H9 (cell line): ENCODE measurements around the gene PITRM1. TPM values are rescaled to one million over a fixed set of nuclear protein-coding genes. Genes with fewer than 3 reads are reported as not detected.

Experiments
- DNase-seq: peaks from one replicate; pipeline ENCODE4 v3.0.0-alpha.2; 2017
- H2AFZ ChIP-seq: one replicate; pipeline ENCODE4 v1.6.1; 2013; ENCODE audit warnings: mild to moderate bottlenecking, low read length, control low read depth, moderate library complexity
- H2AK5ac ChIP-seq: 2 replicates; pipeline ENCODE4 v1.6.1; 2013; ENCODE audit warnings: low read length, control low read depth, mixed read lengths; ENCODE audit not compliant: insufficient read length
- H2BK120ac ChIP-seq: one replicate; pipeline ENCODE4 v1.6.1; 2013; ENCODE audit warnings: low read depth, mild to moderate bottlenecking, low read length, control low read depth, inconsistent platforms; ENCODE audit not compliant: poor library complexity, severe bottlenecking
- H2BK12ac ChIP-seq: 2 replicates; pipeline ENCODE4 v1.6.1; 2013; ENCODE audit warnings: low read length, control low read depth, mixed read lengths, low read depth; ENCODE audit not compliant: insufficient read length
- H2BK15ac ChIP-seq: 2 replicates; pipeline ENCODE4 v1.6.1; 2013; ENCODE audit warnings: low read depth, low read length, control low read depth
- H2BK20ac ChIP-seq: one replicate; pipeline ENCODE4 v1.6.1; 2013; ENCODE audit warnings: low read depth, mild to moderate bottlenecking, low read length, control low read depth, inconsistent platforms; ENCODE audit not compliant: poor library complexity, severe bottlenecking
- H2BK5ac ChIP-seq: 2 replicates; pipeline ENCODE4 v1.6.1; 2013; ENCODE audit warnings: low read length, control low read depth, mixed read lengths; ENCODE audit not compliant: insufficient read length
- H3K14ac ChIP-seq: 2 replicates; pipeline ENCODE4 v1.6.1; 2013; ENCODE audit warnings: low read length, control low read depth; ENCODE audit not compliant: insufficient read depth
- H3K18ac ChIP-seq: 2 replicates; pipeline ENCODE4 v1.6.1; 2013; ENCODE audit warnings: low read depth, mild to moderate bottlenecking, mixed read lengths, low read length, control low read depth; ENCODE audit not compliant: insufficient read length
- H3K23ac ChIP-seq: 2 replicates; pipeline ENCODE4 v1.6.1; 2013; ENCODE audit warnings: low read length, control low read depth, mixed read lengths, low read depth; ENCODE audit not compliant: insufficient read length
- H3K23me2 ChIP-seq: 2 replicates; pipeline ENCODE4 v1.6.1; 2013; ENCODE audit warnings: low read depth, mild to moderate bottlenecking, mixed read lengths, low read length, control low read depth; ENCODE audit not compliant: insufficient read length, poor library complexity, severe bottlenecking
- H3K27ac ChIP-seq: 2 replicates; pipeline ENCODE4 v1.5.1; 2013; ENCODE audit warnings: low read length, control low read depth, mixed read lengths, low read depth; ENCODE audit not compliant: insufficient read length
- H3K27me3 ChIP-seq: 2 replicates; pipeline ENCODE4 v1.6.1; 2013; ENCODE audit warnings: low read length, control low read depth, inconsistent platforms; ENCODE audit not compliant: insufficient read depth
- H3K4ac ChIP-seq: 2 replicates; pipeline ENCODE4 v1.6.1; 2013; ENCODE audit warnings: low read depth, mild to moderate bottlenecking, control low read depth, inconsistent platforms, low read length, moderate library complexity
- H3K4me1 ChIP-seq: 2 replicates; pipeline ENCODE4 v1.6.1; 2013; ENCODE audit warnings: low read length, control low read depth, inconsistent platforms; ENCODE audit not compliant: insufficient read depth
- H3K4me2 ChIP-seq: 2 replicates; pipeline ENCODE4 v1.6.1; 2013; ENCODE audit warnings: low read length, control low read depth, mixed read lengths; ENCODE audit not compliant: insufficient read length, insufficient read depth
- H3K56ac ChIP-seq: 2 replicates; pipeline ENCODE4 v1.6.1; 2013; ENCODE audit warnings: low read depth, mild to moderate bottlenecking, mixed read lengths, low read length, control low read depth; ENCODE audit not compliant: insufficient read length
- H3K79me1 ChIP-seq: 2 replicates; pipeline ENCODE4 v1.6.1; 2013; ENCODE audit warnings: low read depth, mild to moderate bottlenecking, moderate library complexity, low read length, control low read depth, inconsistent platforms; ENCODE audit not compliant: insufficient read depth, poor library complexity, severe bottlenecking
- H3K79me2 ChIP-seq: 2 replicates; pipeline ENCODE4 v1.6.1; 2013; ENCODE audit warnings: low read length, control low read depth, inconsistent platforms; ENCODE audit not compliant: insufficient read depth
- H3K9ac ChIP-seq: 2 replicates; pipeline ENCODE4 v1.6.1; 2013; ENCODE audit warnings: low read length, control low read depth, mixed read lengths; ENCODE audit not compliant: insufficient read length; ENCODE audit errors: extremely low read depth
- H3K9me3 ChIP-seq: one replicate; pipeline ENCODE4 v1.6.1; 2013; ENCODE audit warnings: low read depth, low read length, inconsistent platforms; ENCODE audit not compliant: control insufficient read depth
- H3T11ph ChIP-seq: one replicate; pipeline ENCODE4 v1.6.1; 2013; ENCODE audit warnings: mild to moderate bottlenecking, low read length, control low read depth, inconsistent platforms
- H4K20me1 ChIP-seq: one replicate; pipeline ENCODE4 v1.6.1; 2013; ENCODE audit not compliant: control insufficient read depth, insufficient read length, insufficient read depth
- H4K5ac ChIP-seq: 2 replicates; pipeline ENCODE4 v1.6.1; 2013; ENCODE audit warnings: low read depth, mild to moderate bottlenecking, mixed read lengths, low read length, control low read depth; ENCODE audit not compliant: insufficient read length
- H4K8ac ChIP-seq: replicated peaks from 2 replicates; pipeline ENCODE4 v1.6.1; 2013; ENCODE audit warnings: low read length, control low read depth, mixed read lengths, low read depth; ENCODE audit not compliant: insufficient read length
- H4K91ac ChIP-seq: 2 replicates; pipeline ENCODE4 v1.6.1; 2013; ENCODE audit warnings: low read depth, mild to moderate bottlenecking, moderate library complexity, mixed read lengths, low read length, control low read depth; ENCODE audit not compliant: insufficient read length
- H3K27ac Mint-ChIP-seq, 3 experiments: 2 replicates in 2 of 3; 3 replicates in 1 of 3; pipeline ENCODE4 v1.8.0; 2020 to 2021; ENCODE audit warnings: mixed read lengths in 3 of 3, mild to moderate bottlenecking in 1 of 3, moderate library complexity in 1 of 3
- H3K27me3 Mint-ChIP-seq: 2 replicates; pipeline ENCODE4 v1.8.0; 2021; ENCODE audit warnings: low read depth, mild to moderate bottlenecking, moderate library complexity, mixed read lengths
- H3K36me3 Mint-ChIP-seq, 3 experiments: 2 replicates in 2 of 3; 3 replicates in 1 of 3; pipeline ENCODE4 v1.8.0; 2020 to 2021; ENCODE audit warnings: low read depth in 3 of 3, mixed read lengths in 3 of 3; ENCODE audit not compliant: insufficient read depth in 1 of 3
- H3K4me1 Mint-ChIP-seq, 2 experiments: 2 replicates each; pipeline ENCODE4 v1.8.0; 2020; ENCODE audit warnings: mixed read lengths in 2 of 2
- H3K4me3 Mint-ChIP-seq, 2 experiments: 2 replicates in 1 of 2; 3 replicates in 1 of 2; pipeline ENCODE4 v1.8.0; 2020 to 2021; ENCODE audit warnings: mild to moderate bottlenecking in 2 of 2, mixed read lengths in 2 of 2, moderate library complexity in 1 of 2
- H3K9me3 Mint-ChIP-seq, 2 experiments: 2 replicates in 1 of 2; 3 replicates in 1 of 2; pipeline ENCODE4 v1.8.0; 2020; ENCODE audit warnings: mild to moderate bottlenecking in 2 of 2, mixed read lengths in 2 of 2, moderate library complexity in 1 of 2
- CTCF ChIP-seq: fragments of 200-600 bp; sonication (generic); conservative IDR thresholded peaks from 3 replicates; pipeline ENCODE4 v1.8.0; 2021; ENCODE audit warnings: antibody characterized with exemption, mild to moderate bottlenecking
- WGBS: extraction: QIAGEN DNeasy Blood & Tissue Kit; methylation state at CpG from one replicate; pipeline ENCODE4 v1.1.7; 2013; ENCODE audit warnings: missing lambda C conversion rate, low lambda C conversion rate, mixed read lengths; ENCODE audit not compliant: insufficient read length; ENCODE audit errors: extremely low coverage; 5-methylcytosine and 5-hydroxymethylcytosine counted together
- total RNA-seq: library from RNA; stranded (reverse); gene quantifications from 2 replicates; pipeline ENCODE4 v1.2.1, GENCODE V29; 2021

PITRM1 gene
- total RNA-seq, 1 experiment from 2014 or later, result 27.8 TPM

- H3K23me2 ChIP-seq, result no peaks in the 10 kb centered on the region
- H3K14ac ChIP-seq, result no peak overlapping the region
- Mint-ChIP-seq H3K4me3 (no peak overlapping the region), H3K9me3 (no peaks in the 10 kb centered on the region), H3K27ac (0 out of 7 replicates have a peak overlapping the region, but pooled peaks of 1 of the 3 experiments have one; percentile 21), H3K27me3 (no peaks in the 10 kb centered on the region), H3K4me1 (no peaks in the 10 kb centered on the region), H3K36me3 (peaks cover 20 to 74% (median 58%) of the 10 kb centered on the region in 3 experiments; a peak in 6 of 7 replicates)
- H4K20me1 ChIP-seq, result no peaks in the 10 kb centered on the region
- H2BK12ac ChIP-seq, result no peak overlapping the region
- H3K4ac ChIP-seq, result no peak overlapping the region
- no peak for TF ChIP-seq CTCF
- H3K79me1 ChIP-seq, result no peaks in the 10 kb centered on the region
- H2BK5ac ChIP-seq, result no peak overlapping the region
- H2BK120ac ChIP-seq, result no peak overlapping the region
- no peak overlapping the region for H3T11ph ChIP-seq
- no peaks in the 10 kb centered on the region for H3K27me3 ChIP-seq
- no peak overlapping the region for H3K4me2 ChIP-seq
- no peak overlapping the region for H3K27ac ChIP-seq
- H3K9me3 ChIP-seq, result no peaks in the 10 kb centered on the region
- no peak overlapping the region for H2BK20ac ChIP-seq
- DNase-seq, result no peak
- H3K9ac ChIP-seq, result no peak overlapping the region
- no peak overlapping the region for H2BK15ac ChIP-seq
- no peaks in the 10 kb centered on the region for H3K4me1 ChIP-seq
- H4K5ac ChIP-seq, result no peak overlapping the region
- H3K79me2 ChIP-seq, result no peaks in the 10 kb centered on the region
- no CpG with 5 or more reads among the region's 14 CpGs for WGBS
- H4K8ac ChIP-seq, result no peak overlapping the region
- H3K23ac ChIP-seq, result no peak overlapping the region
- H2AK5ac ChIP-seq, result no peak overlapping the region
- H3K18ac ChIP-seq, result no peak overlapping the region
- no peak overlapping the region for H4K91ac ChIP-seq
- H2AFZ ChIP-seq, result no peak overlapping the region
- no peak overlapping the region for H3K56ac ChIP-seq
Measured at GRCh38 chr10:3150961-3151360, 21.6 kb downstream of the PITRM1 start.
